ENCODE measurements around the gene ADAMTS13. TPM values are rescaled to one million over a fixed set of nuclear protein-coding genes. Genes with fewer than 3 reads are reported as not detected.
"Not testable (repeated sequence)": the region's sequence is repeated elsewhere in the genome, so short reads cannot be mapped to it uniquely, and the experiment has no call there.

Gene ADAMTS13
- total and polyA plus RNA-seq, 2 donors (not counting 3 experiments of a cell fraction or from before 2014, with no cell fraction given), result 1.5 to 2.5 TPM

DNA sequence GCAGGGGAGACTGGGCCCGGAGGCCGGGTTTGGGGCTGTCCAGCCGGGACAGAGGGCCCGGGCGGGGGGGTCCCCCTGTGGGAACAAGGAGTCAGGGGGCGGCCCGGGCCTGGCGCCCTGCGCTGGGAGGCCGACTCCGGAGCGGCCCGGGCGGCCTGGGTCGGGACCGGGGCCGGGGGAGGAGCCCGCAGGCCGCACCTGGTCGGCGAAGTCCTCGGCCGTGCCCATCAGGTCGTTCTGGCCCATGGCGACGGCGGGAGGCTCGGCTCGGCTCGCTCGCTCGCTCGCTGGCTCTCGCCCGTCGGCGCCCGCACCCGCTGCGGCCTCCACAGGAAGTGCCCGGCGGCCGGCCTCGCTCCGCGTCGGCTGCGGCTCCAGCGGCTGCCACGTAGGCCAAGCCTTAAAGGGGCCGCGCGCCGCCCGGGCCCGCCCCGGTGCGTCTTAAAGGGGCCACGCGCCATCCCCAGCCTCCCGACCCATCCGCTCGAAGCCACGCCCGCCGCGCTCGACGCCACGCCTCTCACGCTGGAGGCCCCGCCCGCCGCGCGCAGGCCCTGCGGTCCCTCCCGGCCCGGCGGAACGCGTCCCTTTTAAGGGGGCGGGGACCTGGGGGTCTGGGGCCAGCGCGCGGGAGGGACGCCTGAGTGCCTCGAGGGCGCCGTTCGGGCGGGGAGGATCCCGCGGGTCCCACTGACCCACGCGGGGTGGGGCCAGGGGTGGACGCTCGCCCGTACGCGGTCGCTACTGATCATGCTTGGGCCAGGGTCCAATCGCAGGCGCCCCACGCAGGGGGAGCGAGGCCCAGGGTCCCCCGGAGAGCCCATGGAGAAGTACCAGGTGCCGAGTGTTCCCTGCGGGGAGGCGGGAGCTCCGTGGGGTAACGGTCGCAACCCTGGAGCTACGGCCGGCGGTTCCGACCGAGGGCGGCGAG lies 46.2 kb upstream of the ADAMTS13 start, which contains the start of the genes STKLD1 and SURF4:
STKLD1 (plus strand) TSS at position 643 of the 931 bp plus-strand sequence; CDS start at position 751, 108 bp downstream.
SURF4 (minus strand) TSS at position 337 of the 931 bp plus-strand sequence; CDS start at position 246, 91 bp downstream.
- Histone ChIP-seq H3K9me3 (replicated peaks; ENCODE audit: control insufficient read depth, insufficient read depth, low read length) (no peaks in the 10 kb centered on the region), H4K20me1 (replicated peaks; ENCODE audit: control insufficient read depth, extremely low read depth, insufficient read depth, low read length) (peaks cover 2% of the 10 kb centered on the region), H3K4me2 (ENCODE audit: insufficient read depth, low read length) (peak within 1 kb of the TSS; percentile 90), H3K27me3 (ENCODE audit: control insufficient read depth in 2 of 2, insufficient read depth in 2 of 2, low read length in 2 of 2) (no peaks in the 10 kb centered on the region), H3K9ac (replicated peaks; ENCODE audit: extremely low read depth, insufficient read depth, low read length) (peak within 1 kb of the TSS; percentile 97), H3K79me2 (ENCODE audit: control insufficient read depth, insufficient read depth, low read length) (peaks cover 48% of the 10 kb centered on the region), H2AFZ (ENCODE audit: low read depth, low read length) (peak within 1 kb of the TSS; percentile 77), H3K4me3 (replicated peaks in 1 of 3; ENCODE audit: insufficient read depth in 1 of 3, low read depth in 1 of 3, low read length in 3 of 3) (peak within 1 kb of the TSS; percentile 76 to 99 (median 99)), H3K36me3 (ENCODE audit: control insufficient read depth in 2 of 2, extremely low read depth in 1 of 2, insufficient read depth in 2 of 2, low read length in 2 of 2) (peaks cover 5 to 12% of the 10 kb centered on the region in 2 experiments), H3K4me1 (ENCODE audit: control insufficient read depth, extremely low read depth, insufficient read depth, low read length) (peaks cover 10% of the 10 kb centered on the region), H3K27ac (ENCODE audit: insufficient read depth, low read depth, low read length) (peak within 1 kb of the TSS; percentile 85), H3K9me1 (replicated peaks; ENCODE audit: control insufficient read depth, extremely low read depth, insufficient read depth, low read length) (no peaks in the 10 kb centered on the region)
- TF ChIP-seq MYC (IDR thresholded peaks at IDR 0.05; ENCODE audit: low read depth, low read length), result no peak
- peak; percentile 95 for TF ChIP-seq POLR2AphosphoS5 (IDR thresholded peaks at IDR 0.05; ENCODE audit: insufficient read depth, low read depth, low read length)
- peak; percentile 18 for TF ChIP-seq MAX (IDR thresholded peaks at IDR 0.05; ENCODE audit: insufficient read depth, insufficient read length)
- TF ChIP-seq POLR2A (IDR thresholded peaks at IDR 0.05; ENCODE audit: low read depth, low read length), result peak; percentile 84
- dilution Hi-C loops (cut with MboI; ENCODE audit: extremely low pct_ligation_motif_present, low sequenced_read_pairs) (no loop called here), intact Hi-C loops (cut with micrococcal nuclease) (loop anchor here (1.0 to 2.0 kb wide), 4 partner anchors 20 to 40 kb away; partner anchors contain the start of genes MED22, RPL7A, SURF1 and SURF2)
- peak; percentile 98 for DNase-seq (ENCODE audit: low read depth, low spot score)
- ChIA-PET CTCF (interaction anchor here (0.8 to 3.2 kb wide), 6 partner anchors 8 to 190 kb away, joined by 3 to 10 read pairs (median 3); no protein-coding TSS in a partner anchor), POLR2A (interaction anchor here (1.5 to 1.8 kb wide), 2 partner anchors 28 kb away, joined by 6 to 10 read pairs; partner anchors contain the start of genes MED22 and RPL7A)
- BruUV-seq (replicated peaks), result no TSS peak
- peak; percentile 92 for FAIRE-seq

DNA sequence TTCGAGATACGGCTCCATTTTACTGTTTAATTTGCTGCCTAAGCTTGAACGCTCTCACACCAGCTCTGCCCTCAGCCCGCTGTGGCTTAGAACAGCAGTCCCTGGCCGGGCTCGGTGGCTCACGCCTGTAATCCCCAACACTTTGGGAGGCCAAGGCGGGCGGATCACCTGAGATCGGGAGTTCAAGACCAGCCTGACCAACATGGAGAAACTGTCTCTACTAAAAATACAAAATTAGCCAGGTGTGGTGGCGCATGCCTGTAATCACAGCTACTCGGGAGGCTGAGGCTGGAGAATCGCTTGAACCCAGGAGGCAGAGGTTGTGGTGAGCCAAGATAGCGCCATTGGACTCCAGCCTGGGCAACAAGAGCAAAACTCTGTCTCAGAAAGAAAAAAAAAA lies 44.9 kb upstream of the ADAMTS13 start:
- H3K27ac ChIP-seq (ENCODE audit: insufficient read depth, low read depth, low read length); H3K9me3 ChIP-seq (replicated peaks; ENCODE audit: control insufficient read depth, insufficient read depth, low read length); H3K9me1 ChIP-seq (replicated peaks; ENCODE audit: control insufficient read depth, extremely low read depth, insufficient read depth, low read length); H3K36me3 ChIP-seq (ENCODE audit: control insufficient read depth in 2 of 2, extremely low read depth in 1 of 2, insufficient read depth in 2 of 2, low read length in 2 of 2); H4K20me1 ChIP-seq (replicated peaks; ENCODE audit: control insufficient read depth, extremely low read depth, insufficient read depth, low read length); FAIRE-seq; dilution Hi-C loops (cut with MboI; ENCODE audit: extremely low pct_ligation_motif_present, low sequenced_read_pairs); H3K4me3 ChIP-seq (replicated peaks in 1 of 3; ENCODE audit: insufficient read depth in 1 of 3, low read depth in 1 of 3, low read length in 3 of 3); DNase-seq (ENCODE audit: low read depth, low spot score); H3K27me3 ChIP-seq (ENCODE audit: control insufficient read depth in 2 of 2, insufficient read depth in 2 of 2, low read length in 2 of 2); H3K4me2 ChIP-seq (ENCODE audit: insufficient read depth, low read length); BruUV-seq (replicated peaks); H3K9ac ChIP-seq (replicated peaks; ENCODE audit: extremely low read depth, insufficient read depth, low read length); H2AFZ ChIP-seq (ENCODE audit: low read depth, low read length): not testable (repeated sequence)
- ChIA-PET POLR2A (interaction anchor here (1.8 kb wide), 1 partner anchor 29 kb away, joined by 10 read pairs; the partner anchor contains the start of genes MED22 and RPL7A), CTCF (interaction anchor here (0.6 to 3.2 kb wide), 6 partner anchors 9 to 109 kb away, joined by 3 to 10 read pairs (median 3); partner anchors contain the start of genes MED22 and RPL7A)
- H3K4me1 ChIP-seq (ENCODE audit: control insufficient read depth, extremely low read depth, insufficient read depth, low read length), result peaks cover 10% of the 10 kb centered on the region
- intact Hi-C loops (cut with micrococcal nuclease), result loop anchor here (2.0 kb wide), 1 partner anchor 20 kb away; no protein-coding TSS in a partner anchor
- H3K79me2 ChIP-seq (ENCODE audit: control insufficient read depth, insufficient read depth, low read length), result peaks cover 35% of the 10 kb centered on the region

Measured in endothelial cell of umbilical vein (primary cell).